HG03066 (cell line): ENCODE measurements around the gene ARHGEF38.

Experiments
- ATAC-seq: cut with Tn5 transposase; IDR thresholded peaks from one replicate; pipeline ENCODE4 v1.9.1; 2021; ENCODE audit warnings: low read depth; ENCODE audit not compliant: unreplicated experiment

Gene ARHGEF38

DNA sequence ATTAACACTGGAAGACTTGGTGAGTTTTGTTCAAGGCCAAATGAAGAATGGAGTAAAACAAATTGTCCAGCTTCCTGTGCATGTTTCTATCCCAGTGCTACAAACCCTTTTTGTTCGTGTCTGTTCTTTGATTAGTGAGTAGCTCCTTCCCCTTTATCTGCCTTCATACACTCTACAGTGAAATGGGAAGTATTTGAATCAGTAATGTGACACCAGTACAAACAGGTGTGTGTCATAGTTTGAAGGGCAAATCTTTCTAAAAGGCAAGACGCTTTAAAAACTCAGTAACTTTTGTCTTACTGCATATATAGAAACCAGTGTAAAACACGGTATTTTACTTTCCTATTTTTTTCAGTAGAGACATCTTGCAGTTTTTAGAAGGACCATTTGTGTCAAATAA is 5.9 kb downstream of the ARHGEF38 start:
- ATAC-seq = no peak

- ATAC-seq = no peak
Measured at GRCh38 chr4:105560421-105560848, 8.0 kb downstream of the ARHGEF38 start.

DNA sequence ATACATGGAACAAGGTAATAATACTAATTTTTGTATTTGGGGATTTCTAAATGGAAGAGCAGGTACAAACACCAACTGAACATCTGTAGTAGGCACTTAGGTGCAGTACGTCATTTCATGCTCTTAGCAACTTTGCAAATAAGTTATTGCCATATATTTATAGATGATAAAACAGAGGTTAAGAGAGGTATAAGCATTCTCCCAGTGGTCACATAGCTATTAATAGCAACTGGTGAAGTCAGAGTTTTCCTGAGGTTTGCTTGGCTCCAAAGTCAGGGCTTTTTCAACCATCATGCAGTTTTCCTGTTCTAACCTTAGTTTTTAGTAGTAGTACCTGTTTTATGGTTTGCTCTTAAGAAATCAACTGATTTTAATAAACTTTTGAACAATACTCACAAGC is 10.9 kb downstream of the ARHGEF38 start:
- no peak for ATAC-seq

GRCh38 chr4:105568584-105568983 is 16.2 kb downstream of the ARHGEF38 start:
- ATAC-seq = no peak

DNA sequence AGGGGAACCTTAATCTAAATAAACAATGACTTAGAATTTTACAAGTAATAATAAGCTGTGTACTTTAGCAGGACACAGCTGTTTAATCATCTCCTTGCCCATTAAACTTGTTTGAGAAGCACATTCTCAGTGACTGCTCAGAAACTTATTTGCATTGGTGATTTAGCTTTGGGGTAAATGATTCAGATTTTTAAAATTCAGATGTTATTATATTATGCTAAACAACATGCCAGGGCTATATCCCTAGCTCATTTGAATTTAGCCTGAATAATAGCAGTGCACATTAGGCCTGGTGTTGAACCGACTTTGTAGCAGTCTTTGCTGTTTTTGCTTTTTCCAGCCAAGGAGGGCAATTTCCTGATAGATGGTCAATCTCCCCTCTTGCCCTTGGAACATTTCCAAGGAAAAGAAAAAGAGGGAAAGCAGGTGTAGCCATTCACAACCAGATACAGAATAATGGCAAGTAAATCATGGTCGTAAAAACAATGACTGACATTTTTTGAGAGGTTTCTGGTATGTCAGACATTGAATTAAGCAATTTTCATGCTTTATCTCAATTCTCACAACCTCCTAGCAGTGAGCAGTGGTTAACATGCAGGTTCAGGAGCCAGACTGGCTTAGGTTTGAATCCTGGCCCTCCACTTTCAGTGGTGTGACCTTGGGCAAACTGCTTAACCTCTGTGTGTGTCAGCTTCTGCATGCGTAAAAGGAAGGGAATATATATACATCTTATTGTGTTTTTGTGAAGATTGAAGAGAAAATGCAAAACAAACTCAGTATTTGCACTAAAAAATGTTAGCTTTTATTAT is 16.8 kb downstream of the ARHGEF38 start:
- ATAC-seq = no peak

DNA sequence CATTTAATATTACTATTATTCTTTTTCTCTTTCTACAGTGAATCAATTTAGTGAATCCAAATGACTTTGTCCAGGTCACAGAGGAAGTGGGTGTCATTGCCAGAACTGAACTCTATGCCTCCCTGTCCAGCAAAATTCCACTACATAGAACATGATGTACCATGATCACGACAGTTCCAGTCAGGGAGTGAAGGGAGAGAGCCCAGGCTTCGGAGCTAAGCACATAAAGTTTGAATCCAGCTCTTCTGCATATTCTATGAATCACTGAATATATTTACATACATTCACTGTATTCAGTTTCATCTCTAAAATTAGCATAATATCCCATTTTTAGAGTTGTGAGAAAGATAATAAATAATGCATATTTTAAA is 17.4 kb downstream of the ARHGEF38 start:
- no peak for ATAC-seq

DNA sequence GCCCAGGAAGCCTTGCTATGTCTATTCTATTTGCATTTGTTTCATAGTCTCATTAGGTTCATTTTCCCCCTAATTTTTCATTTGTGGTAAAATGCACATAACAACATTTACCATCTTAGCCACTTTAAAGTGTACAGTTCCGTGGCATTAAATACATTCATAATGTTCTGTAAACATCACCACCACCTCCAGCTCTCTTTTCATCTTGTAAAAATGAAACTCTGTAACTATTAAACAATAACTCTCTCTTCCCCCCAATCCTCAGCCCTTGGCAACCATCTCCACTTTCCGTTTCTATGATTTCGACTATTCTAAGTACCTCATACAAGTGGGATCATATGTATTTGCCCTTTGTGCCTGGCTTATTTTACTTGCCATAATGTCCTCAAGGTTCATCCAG is 19.9 kb downstream of the ARHGEF38 start:
- ATAC-seq = no peak

- no peak for ATAC-seq
Measured at GRCh38 chr4:105586638-105587328, 34.4 kb downstream of the ARHGEF38 start.

DNA sequence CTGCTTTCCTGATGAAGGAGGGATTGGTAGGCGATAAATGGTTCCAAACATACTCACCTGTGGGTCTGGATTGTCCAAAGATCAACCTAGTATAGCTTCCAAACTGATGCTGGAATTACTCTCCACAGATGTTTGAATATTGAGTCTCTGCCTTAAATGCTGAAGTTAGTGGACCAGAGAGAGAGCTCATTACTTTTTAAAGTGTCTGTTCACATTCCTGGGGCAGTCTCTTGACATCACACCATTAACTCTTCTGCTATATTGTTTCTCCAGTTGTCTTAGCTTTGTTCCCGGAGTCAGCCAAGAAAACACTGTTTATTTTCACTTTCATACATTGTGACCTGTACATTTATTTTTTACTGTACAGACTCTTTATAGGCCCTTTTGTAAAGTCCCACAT is 35.4 kb downstream of the ARHGEF38 start:
- ATAC-seq = no peak

DNA sequence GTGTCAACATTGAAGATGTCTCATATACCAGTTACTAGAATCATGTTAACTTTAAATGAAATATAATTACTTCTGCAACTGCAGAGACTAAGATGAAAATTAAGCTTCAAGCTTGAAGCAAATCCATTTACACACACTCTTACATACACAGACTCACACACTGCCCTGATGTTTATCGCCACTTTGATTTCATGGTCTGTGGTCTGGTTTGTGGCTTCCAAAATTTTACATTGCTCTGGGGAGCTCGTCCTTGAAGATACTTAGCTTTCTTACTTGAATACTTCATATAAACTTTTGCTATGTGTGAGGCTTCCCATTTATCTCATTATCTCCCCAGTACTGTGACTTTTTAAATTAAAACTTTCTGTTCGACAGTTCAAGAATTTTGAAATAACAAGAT is 35.8 kb downstream of the ARHGEF38 start:
- no peak for ATAC-seq

DNA sequence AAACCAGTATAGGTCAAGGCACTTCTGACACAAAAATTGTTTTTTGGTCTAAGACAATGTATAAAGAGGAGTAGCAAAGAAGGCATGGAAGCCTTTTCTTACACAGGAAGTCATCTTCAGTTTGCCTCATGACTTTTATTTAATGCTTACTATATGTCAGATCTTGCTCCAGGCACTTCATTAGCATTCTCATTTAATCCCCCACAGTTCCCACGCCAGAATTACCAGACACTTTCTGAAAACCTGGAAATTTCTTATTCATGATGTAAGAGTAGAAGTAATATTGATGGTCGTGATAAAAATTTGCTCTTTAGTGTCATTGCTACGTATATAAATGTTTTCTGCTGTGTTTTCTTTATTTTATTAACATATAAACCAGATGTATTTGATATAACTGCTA is 39.2 kb downstream of the ARHGEF38 start:
- no peak for ATAC-seq

GRCh38 chr4:105594099-105595010 is 41.9 kb downstream of the ARHGEF38 start:
- ATAC-seq = peak; percentile 82

- no peak for ATAC-seq
Measured at GRCh38 chr4:105596684-105597083, 44.3 kb downstream of the ARHGEF38 start.

GRCh38 chr4:105598052-105598451 is 45.6 kb downstream of the ARHGEF38 start:
- no peak for ATAC-seq

DNA sequence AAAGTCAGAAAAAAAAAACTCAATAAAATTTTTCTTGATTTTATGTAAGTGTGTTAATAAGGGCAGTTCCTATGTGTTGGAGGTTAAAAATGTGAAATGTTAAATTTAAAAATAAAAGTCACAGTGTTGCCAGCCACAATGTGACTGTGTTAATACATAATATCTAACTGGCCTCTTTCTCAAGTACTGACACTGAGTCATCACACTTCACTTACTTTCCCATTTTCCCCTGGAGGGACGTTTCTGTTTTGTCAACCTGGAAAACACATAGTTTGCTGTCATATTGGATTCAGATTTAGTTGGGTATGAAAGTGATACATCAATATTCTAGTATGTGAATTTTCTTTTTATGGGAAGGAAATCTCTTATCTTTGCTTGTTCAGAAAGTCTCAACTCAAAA is 46.4 kb downstream of the ARHGEF38 start:
- no peak for ATAC-seq

GRCh38 chr4:105599482-105599881 is 47.1 kb downstream of the ARHGEF38 start:
- ATAC-seq = no peak

- no peak for ATAC-seq
Measured at GRCh38 chr4:105599932-105600655, 47.7 kb downstream of the ARHGEF38 start.

DNA sequence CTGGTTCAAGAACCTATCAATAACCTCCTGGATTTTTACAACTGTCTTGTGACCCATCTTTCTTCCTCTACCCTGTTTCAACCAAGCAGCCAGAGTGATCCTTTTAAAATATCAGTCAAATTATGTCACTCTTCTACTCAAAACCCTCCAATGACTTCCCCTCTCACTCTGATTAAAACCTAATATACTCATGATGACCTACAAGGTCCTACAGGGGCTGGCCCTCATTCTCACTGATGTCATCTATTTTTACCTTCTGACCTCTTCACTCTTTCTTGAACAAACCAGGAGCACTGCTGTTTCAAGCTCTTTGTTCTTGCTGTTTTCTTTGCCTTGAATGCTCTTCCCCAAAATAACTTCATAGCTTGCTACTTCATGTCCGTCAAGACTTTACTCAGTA is 48.5 kb downstream of the ARHGEF38 start:
- no peak for ATAC-seq

- no peak for ATAC-seq
Measured at GRCh38 chr4:105601406-105601805, 49.0 kb downstream of the ARHGEF38 start.

DNA sequence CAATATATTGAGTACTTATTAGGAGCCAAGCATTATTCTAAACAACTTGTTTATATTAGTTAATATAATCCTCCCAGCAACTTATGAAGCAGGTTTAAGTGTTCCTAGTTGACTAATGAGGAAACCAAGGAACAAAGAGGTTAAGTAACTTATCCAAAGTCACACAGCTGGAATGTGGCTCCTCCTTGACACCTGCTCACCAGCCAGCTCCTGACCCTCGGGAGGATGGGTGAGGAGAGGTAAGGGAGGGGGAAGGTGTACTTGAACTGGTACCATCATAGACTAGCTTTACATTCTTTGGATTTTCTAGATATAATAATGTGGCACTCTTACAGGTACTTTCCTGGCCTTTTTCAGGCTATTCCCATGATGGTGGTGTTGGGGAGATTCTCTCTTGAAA is 50.7 kb downstream of the ARHGEF38 start:
- no peak for ATAC-seq
